HG03139 (cell line): Measurements from ENCODE around the gene ZBTB3.
"Not testable (repeated sequence)": the region's sequence is repeated elsewhere in the genome, so short reads cannot be mapped to it uniquely, and the experiment has no call there.

Source experiments
- ATAC-seq: cut with Tn5 transposase; IDR thresholded peaks from one replicate; pipeline ENCODE4 v1.9.1; 2021; ENCODE audit not compliant: unreplicated experiment

ZBTB3 gene

GRCh38 chr11:62753736-62754603 lies at the start of gene ZBTB3:
ZBTB3 (minus strand) TSS chr11:62754160; CDS start chr11:62753664, 496 bp downstream.
- ATAC-seq: peak; percentile 86

GRCh38 chr11:62801071-62801470 lies 47.1 kb upstream of the ZBTB3 start:
- no peak for ATAC-seq

GRCh38 chr11:62799486-62799885 lies 45.5 kb upstream of the ZBTB3 start:
- ATAC-seq: no peak

- ATAC-seq: no peak
These were observed 42.3 kb upstream of the ZBTB3 start for GRCh38 chr11:62796281-62796680.

GRCh38 chr11:62794201-62794775 lies 40.3 kb upstream of the ZBTB3 start:
- no peak for ATAC-seq

- no peak for ATAC-seq
These were observed 38.2 kb upstream of the ZBTB3 start for GRCh38 chr11:62792202-62792575.

GRCh38 chr11:62791501-62792201 lies 37.7 kb upstream of the ZBTB3 start, which contains the start of gene TMEM223:
TMEM223 (minus strand) TSS chr11:62792006; CDS start chr11:62791994, 12 bp downstream.
- peak; percentile 62 for ATAC-seq

- ATAC-seq: no peak
These were observed 35.6 kb upstream of the ZBTB3 start for GRCh38 chr11:62789576-62789975.

- ATAC-seq: no peak
These were observed 35.0 kb upstream of the ZBTB3 start for GRCh38 chr11:62788991-62789390.

GRCh38 chr11:62787005-62787759 lies 33.2 kb upstream of the ZBTB3 start, which contains the start of gene TMEM179B:
TMEM179B (plus strand) TSS chr11:62787402; CDS start chr11:62787432, 30 bp downstream.
- ATAC-seq: peak; percentile 64

- peak; percentile 46 for ATAC-seq
These were observed 32.5 kb upstream of the ZBTB3 start for GRCh38 chr11:62786318-62787004.

GRCh38 chr11:62782753-62783152 lies 28.8 kb upstream of the ZBTB3 start:
- ATAC-seq: no peak

GRCh38 chr11:62778441-62778840 lies 24.5 kb upstream of the ZBTB3 start:
- ATAC-seq: no peak

- ATAC-seq: no peak
These were observed 23.4 kb upstream of the ZBTB3 start for GRCh38 chr11:62777389-62777788.

GRCh38 chr11:62775646-62776045 lies 21.7 kb upstream of the ZBTB3 start:
- ATAC-seq: no peak

GRCh38 chr11:62774407-62774806 lies 20.4 kb upstream of the ZBTB3 start:
- no peak for ATAC-seq

- ATAC-seq: peak; percentile 72
These were observed 17.4 kb upstream of the ZBTB3 start, which contains the start of gene TAF6L for GRCh38 chr11:62771144-62772021. TAF6L (plus strand) TSS chr11:62771396; CDS start chr11:62775784, 4,388 bp downstream.

GRCh38 chr11:62770778-62771143 lies 16.8 kb upstream of the ZBTB3 start:
- no peak for ATAC-seq

- ATAC-seq: not testable (repeated sequence)
These were observed 6.9 kb upstream of the ZBTB3 start for GRCh38 chr11:62760867-62761227.
